Testis (tissue), 2 donors: ENCODE measurements around the gene USP49.

Experiments used
- POLR2A ChIP-seq: fragments of 450-650 bp; IDR thresholded peaks from one replicate; pipeline ENCODE4 v1.6.1; 2017; ENCODE audit warnings: antibody characterized with exemption, mild to moderate bottlenecking, moderate library complexity
- TF ChIP-seq, protein P1 (sequence below), 3 experiments: fragments of 450-650 bp in 2 of 3; fragments of 200-600 bp in 1 of 3; sonication (generic) in 1 of 3; IDR thresholded peaks; one replicate each; pipeline ENCODE4 v1.5.1; 2016 to 2019; ENCODE audit warnings: antibody characterized with exemption in 3 of 3, mild to moderate bottlenecking in 2 of 3, moderate library complexity in 1 of 3

DNA sequence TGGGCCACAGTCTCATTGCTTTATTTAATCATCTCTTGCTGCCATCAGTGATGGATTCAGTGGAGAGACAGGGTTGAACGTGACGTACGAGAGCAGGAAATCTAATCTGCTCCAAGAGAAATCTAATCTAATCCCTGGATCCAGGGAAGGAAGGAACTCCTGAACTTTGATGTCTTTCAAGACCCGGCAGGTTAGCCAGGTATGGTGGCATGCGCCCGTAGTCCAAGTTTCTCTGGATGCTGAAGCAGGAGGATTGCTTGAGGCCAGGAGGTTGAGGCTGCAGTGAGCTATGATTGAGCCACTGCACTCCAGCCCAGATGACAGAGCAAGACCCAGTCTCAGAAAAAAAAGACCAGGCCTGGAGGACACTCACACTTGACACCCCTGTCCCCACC, 136.5 kb downstream of the USP49 start:
- TF ChIP-seq, protein P1, sequence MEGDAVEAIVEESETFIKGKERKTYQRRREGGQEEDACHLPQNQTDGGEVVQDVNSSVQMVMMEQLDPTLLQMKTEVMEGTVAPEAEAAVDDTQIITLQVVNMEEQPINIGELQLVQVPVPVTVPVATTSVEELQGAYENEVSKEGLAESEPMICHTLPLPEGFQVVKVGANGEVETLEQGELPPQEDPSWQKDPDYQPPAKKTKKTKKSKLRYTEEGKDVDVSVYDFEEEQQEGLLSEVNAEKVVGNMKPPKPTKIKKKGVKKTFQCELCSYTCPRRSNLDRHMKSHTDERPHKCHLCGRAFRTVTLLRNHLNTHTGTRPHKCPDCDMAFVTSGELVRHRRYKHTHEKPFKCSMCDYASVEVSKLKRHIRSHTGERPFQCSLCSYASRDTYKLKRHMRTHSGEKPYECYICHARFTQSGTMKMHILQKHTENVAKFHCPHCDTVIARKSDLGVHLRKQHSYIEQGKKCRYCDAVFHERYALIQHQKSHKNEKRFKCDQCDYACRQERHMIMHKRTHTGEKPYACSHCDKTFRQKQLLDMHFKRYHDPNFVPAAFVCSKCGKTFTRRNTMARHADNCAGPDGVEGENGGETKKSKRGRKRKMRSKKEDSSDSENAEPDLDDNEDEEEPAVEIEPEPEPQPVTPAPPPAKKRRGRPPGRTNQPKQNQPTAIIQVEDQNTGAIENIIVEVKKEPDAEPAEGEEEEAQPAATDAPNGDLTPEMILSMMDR (IDR thresholded peaks at IDR 0.05): no peak
- TF ChIP-seq POLR2A: no peak
